HG03097 (cell line): ENCODE measurements around the gene SCLT1.

Source experiments
- ATAC-seq: cut with Tn5 transposase; IDR thresholded peaks from one replicate; pipeline ENCODE4 v1.9.1; 2021; ENCODE audit not compliant: unreplicated experiment, low FRiP score

Gene SCLT1

DNA sequence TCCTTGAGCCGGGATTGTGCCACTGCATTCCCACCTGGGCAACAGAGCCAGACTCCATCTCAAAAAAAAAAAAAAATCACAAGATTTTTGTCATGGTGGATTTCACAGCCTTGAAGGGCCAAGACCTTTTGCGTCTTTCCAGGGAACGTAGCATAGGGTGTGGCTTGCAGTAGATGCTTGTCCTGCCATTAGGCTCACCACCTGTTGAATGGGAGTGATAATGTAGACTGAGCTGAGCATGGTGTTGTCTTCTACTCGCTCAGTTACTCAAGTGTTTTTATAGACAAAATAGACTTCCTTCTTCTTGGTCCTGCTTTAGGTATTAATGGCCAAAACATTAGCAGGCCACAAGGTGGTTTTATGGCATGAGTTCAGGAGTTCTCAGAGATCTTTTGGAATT lies 243.1 kb downstream of the SCLT1 start:
- no peak for ATAC-seq

DNA sequence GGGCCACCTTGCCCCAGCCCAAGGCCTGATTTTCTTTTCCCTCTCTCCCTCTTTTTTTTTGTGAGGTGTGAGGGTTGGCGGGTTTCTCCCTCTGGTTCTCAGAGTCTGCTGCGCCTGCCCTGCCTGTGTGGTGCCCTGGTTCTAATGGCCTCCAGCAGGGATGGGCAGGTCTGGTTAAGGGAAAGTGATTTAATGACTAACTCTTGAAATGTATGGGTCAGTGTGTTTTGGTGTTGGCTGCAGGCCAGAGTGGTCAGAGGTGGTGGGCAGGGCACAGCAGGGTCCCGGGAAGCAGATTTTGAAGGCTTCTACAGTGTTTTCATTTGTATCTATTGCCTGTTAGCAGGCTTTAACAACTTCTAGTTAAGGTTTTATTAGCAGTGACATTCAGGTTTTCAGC lies 244.9 kb downstream of the SCLT1 start:
- ATAC-seq: no peak

DNA sequence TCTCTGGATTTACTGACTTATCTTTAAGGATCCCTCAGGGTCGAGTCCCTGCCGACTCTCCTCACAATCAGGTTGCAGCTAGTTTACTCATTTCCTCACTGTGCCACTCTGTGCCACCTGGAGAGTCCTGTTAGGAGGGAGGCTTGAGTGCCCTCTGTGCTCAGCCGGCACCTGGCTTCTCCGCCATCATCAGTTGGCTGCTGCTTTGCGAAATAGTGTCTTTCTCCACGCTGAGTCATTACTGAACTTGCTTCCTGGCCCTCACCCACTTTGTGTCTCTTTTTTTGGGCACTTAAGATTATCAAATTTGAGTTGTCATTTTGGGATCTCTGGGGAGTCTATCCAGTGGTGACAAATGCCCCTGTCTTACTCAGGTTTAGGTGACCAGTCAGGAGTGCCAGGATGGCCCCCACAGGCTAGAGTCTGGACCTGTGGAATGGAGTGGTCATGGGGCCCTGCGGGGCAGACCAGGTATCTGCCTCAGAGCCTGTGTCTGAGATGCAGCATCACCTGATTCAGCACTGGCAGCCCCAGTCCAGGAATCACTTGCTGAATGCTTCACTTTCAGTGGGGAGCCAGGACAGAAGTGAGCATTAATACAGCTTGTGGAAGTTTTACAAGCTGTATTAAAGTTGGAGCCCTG lies 246.1 kb downstream of the SCLT1 start:
- no peak for ATAC-seq

DNA sequence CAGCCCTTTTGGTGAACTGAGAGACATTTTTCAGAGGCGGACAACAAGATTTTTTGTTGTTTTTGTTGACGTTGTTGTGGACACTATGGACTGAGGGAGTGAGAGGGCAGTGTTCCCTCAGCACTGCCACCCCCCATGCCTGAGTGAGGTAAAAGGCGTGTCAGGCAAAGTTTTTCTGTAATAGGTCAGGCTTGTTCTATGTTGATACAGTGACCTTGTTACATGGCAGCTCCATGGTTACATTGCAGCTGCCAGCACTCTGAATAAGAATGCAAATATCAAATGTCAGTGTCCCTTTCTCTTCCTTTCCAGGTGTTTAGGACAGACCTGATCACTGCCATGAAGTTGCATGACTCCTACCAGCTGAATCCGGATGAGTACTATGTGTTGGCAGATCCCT lies 247.3 kb downstream of the SCLT1 start:
- ATAC-seq: no peak

DNA sequence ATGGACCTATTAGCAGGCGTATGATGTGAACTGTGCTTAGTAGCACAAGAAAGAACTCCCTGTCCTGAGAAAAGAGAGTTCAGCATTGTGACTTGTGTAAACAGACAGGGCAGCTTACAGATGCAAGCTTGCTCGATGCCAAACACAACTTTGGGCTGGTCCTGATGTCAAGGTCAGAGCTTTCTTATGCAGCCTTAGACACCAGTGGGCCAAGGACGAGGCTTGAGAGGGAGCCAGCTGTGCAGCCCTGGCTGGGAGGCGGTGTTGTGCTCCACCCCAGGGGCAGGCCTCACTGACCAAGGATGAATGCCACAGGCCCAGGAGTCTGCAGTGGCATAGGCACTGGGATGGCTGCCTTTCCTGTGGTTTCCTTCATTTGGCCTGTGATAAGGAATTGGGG lies 248.4 kb downstream of the SCLT1 start:
- no peak for ATAC-seq

DNA sequence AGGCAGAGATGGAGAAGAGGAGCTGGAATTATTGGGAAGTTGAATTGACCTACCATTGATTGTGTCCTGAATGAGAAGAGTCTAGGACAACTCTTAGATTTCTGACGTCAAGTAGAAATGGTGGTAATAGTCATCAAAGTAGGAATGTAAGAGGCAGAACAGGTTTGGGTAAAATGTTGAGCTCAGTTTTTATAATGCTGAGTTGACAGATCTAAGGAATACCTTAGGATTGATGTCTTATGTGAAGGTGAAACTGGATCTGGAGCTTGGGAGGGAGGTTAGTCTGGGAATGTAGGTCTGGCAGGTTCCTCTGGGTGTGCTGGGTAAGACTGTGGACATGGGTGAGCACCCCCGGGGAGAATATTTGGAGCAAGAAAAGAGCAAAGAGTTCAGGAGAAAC lies 251.9 kb downstream of the SCLT1 start:
- ATAC-seq: no peak

DNA sequence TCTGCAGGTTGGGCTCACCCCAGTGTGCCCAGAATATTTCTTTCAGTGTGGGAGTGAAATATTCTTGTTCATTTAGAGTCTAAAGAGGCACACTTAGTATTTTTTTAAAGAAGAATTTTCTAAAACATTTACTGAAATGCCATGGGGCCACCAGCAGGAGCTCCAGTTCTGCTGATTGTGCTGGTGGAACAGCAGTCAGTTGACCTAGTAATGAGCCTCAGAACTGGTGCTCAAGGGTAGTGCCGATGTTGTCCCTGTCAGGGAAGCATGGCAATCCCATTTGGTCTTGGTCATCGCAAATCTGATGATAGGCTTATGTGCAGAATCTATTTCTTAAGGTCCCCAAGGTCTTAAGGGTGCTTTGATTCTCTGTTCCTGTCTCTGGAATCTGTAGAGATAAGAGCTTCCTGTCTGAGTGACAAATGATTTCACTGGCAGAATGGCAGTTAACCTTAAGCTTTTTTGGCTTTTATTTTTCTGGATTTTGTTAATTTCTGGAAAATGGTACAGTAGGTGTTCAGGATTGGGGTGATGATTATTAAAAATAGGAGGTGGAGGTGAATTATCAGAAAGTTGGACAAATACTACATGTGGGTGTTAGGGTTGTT lies 252.5 kb downstream of the SCLT1 start:
- no peak for ATAC-seq

DNA sequence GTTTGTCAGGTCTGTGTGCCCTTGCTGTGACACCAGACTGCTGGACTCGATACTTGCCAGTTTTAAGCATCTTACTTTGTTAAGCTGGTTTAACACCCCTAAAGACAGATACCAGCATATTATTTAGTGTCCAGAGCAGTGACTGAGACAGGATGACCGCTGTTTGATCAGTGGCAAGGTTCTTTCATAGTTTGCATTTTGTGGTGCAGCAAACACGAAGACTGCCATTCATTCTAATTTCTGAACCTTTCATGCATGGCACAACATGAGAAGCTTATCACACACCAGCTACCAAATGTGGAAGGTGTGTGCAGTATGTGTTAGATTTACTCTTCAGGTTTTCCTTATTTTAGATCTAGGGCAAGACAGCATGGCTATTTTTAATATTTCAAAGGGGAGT lies 255.7 kb downstream of the SCLT1 start:
- ATAC-seq: no peak

DNA sequence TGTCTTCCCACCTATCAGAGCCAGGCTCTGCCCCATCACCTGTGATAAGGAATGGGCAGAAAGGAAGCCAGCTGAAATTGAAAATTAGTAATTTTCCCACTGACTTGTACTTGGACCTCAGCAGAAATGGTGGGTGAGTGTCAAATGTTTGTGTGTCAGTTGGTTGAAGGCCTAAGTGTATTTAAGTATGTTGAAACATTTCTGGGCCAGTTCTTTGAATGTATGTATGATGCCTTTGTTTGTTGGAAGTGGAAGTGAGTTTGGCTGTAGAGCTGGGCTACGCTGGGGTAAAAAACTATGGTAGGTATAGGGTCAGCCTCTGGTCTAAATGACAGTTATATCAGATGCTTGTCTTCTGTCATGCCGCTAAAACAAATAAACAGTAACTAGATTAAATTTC lies 256.1 kb downstream of the SCLT1 start:
- no peak for ATAC-seq

DNA sequence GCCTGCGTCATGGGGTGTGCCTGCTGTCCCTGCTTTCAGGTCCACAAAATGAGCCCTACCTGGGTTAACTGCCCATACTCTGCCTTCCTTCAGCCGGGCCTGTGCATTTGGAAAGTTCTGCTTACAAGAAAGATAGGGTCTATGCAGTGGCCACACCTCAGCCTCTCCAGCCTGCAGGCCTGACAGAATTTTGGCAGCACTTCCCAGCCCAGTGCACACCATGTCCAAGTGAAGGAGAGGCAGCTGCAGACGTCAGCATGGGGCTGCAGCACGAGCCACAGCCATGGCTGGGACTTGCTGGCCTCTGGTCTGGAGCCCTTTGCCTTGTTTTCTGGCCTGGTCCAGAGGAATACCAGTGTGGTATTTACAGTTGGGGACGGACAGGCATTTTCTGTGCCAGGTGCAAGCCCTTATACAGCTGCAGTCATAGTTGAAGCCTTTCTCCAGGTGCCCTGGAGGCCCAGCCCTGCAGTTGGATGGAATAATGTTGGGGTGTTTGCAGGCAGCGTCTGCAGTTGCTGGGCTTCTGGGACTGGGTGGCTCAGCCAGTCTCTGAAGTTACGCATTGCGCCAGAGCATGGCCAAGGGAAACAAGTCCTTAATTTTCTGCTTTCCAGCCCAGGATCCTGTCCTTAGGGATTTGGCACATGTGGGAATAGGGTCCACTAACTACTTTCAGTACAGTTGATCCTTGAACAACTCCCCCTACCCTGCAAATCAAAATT lies 257.7 kb downstream of the SCLT1 start:
- no peak for ATAC-seq
